ENCODE measurements around the gene DNASE2. TPM values are rescaled to one million over a fixed set of nuclear protein-coding genes. Genes with fewer than 3 reads are reported as not detected.

The DNASE2 gene
- total and polyA plus RNA-seq, 2 donors from 2014 or later: 34.7 to 50.9 TPM

DNA sequence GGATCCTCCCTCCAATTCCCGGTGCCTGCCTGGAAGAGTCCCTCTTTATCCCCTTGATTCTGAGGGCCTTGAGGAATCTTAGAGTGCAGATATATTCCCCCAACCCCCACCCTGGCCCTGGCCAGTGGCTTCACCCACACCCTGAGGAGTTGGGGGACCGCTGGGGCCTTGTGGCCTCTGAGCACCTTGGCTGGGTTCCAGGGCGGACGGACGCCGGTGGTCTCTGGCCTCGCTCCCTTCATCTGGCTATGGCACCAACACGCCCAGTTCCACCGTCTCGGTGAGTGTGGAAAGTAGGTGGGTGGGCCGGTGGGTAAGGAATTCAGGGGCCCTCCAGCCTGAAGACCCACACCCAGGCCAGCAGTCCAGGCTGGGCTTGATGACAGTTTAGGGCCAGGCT lies 37.9 kb downstream of the DNASE2 start:
- intact Hi-C loops (cut with DNase I): loop anchor here (5.0 kb wide), 1 partner anchor 81 kb away; no protein-coding TSS in a partner anchor
- Histone ChIP-seq H3K9ac (ENCODE audit: low read length in 3 of 3) (no peak overlapping the region), H3K27me3 (ENCODE audit: control insufficient read depth, insufficient read depth, low read length) (peaks cover 18% of the 10 kb centered on the region), H3K4me3 (ENCODE audit: low read length in 3 of 3) (no peak overlapping the region), H3K27ac (ENCODE audit: low read depth in 2 of 2, low read length in 2 of 2) (no peak overlapping the region), H3K9me3 (ENCODE audit: control insufficient read depth in 2 of 3, insufficient read depth in 1 of 3, low read length in 3 of 3) (no peaks in the 10 kb centered on the region), H3K36me3 (ENCODE audit: control insufficient read depth in 2 of 3, insufficient read depth in 3 of 3, low read length in 3 of 3) (no peaks in the 10 kb centered on the region), H3K4me1 (ENCODE audit: control insufficient read depth in 2 of 3, insufficient read depth in 2 of 3, low read depth in 1 of 3, low read length in 3 of 3) (peaks cover 0 to 7% (median 0%) of the 10 kb centered on the region in 3 donors)
- FAIRE-seq: no peak
- DNase-seq: no peak
- TF ChIP-seq CTCF (IDR thresholded peaks at IDR 0.05; ENCODE audit: borderline replicate concordance, extremely low read depth, insufficient read depth): no peak

DNA sequence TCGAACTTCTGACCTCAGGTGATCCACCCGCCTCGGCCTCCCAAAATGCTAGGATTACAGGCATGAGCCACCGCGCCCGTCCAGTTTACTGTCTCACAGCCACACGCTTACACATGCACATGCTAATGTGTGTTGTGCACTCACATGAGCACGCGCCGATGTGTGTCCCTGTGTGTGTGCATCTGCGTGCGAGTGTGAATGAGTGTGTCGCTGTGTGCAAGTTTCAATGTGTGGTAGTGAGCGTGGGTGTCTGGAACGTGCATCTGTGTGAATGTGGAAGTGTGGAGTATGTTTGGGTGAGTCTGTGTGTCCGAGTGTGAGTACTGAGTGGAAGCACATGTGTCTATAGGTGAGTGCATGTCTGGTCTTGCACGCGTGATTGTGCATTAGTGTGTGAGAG lies 38.7 kb downstream of the DNASE2 start:
- DNase-seq (no peak), FAIRE-seq (no peak)
- H3K9me3 ChIP-seq (ENCODE audit: control insufficient read depth in 2 of 3, insufficient read depth in 1 of 3, low read length in 3 of 3): no peaks in the 10 kb centered on the region
- peaks cover 24% of the 10 kb centered on the region for H3K27me3 ChIP-seq (ENCODE audit: control insufficient read depth, insufficient read depth, low read length)
- H3K4me3 ChIP-seq (ENCODE audit: low read length in 3 of 3): no peak overlapping the region
- no peak overlapping the region for H3K9ac ChIP-seq (ENCODE audit: low read length in 3 of 3)
- TF ChIP-seq CTCF (IDR thresholded peaks at IDR 0.05; ENCODE audit: borderline replicate concordance, extremely low read depth, insufficient read depth): no peak
- intact Hi-C loops (cut with DNase I): loop anchor here (5.0 kb wide), 1 partner anchor 80 kb away; no protein-coding TSS in a partner anchor
- H3K27ac ChIP-seq (ENCODE audit: low read depth in 2 of 2, low read length in 2 of 2): no peak overlapping the region
- H3K36me3 ChIP-seq (ENCODE audit: control insufficient read depth in 2 of 3, insufficient read depth in 3 of 3, low read length in 3 of 3): no peaks in the 10 kb centered on the region
- peaks cover 0 to 5% (median 0%) of the 10 kb centered on the region in 3 donors for H3K4me1 ChIP-seq (ENCODE audit: control insufficient read depth in 2 of 3, insufficient read depth in 2 of 3, low read depth in 1 of 3, low read length in 3 of 3)

DNA sequence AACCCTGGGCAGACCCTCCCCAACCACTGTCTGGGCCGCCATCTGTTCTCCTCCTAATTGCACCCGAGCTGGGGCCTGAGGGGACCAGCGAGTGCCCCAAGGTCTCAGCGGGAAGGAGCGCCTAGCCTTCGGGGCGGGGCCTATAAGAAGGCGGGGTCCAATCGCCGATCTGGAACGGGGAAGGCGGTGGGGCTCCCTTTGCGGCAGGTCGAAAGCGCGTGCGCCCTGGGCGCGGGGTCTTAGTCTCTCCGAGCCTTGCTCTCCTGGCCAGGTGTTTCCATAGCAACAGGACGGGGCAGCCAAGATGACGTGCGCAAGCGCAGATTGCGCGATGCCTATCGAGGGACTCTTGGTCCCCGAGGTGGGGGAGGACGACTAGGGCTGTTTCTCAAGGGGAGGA lies 40.2 kb downstream of the DNASE2 start:
- H3K9me3 ChIP-seq (ENCODE audit: control insufficient read depth in 2 of 3, insufficient read depth in 1 of 3, low read length in 3 of 3): no peaks in the 10 kb centered on the region
- FAIRE-seq (no peak), DNase-seq (peak in 4 of 5 donors; percentile 78 to 90 (median 80))
- no peak overlapping the region for H3K9ac ChIP-seq (ENCODE audit: low read length in 3 of 3)
- H3K4me3 ChIP-seq (ENCODE audit: low read length in 3 of 3): no peak overlapping the region
- H3K4me1 ChIP-seq (ENCODE audit: control insufficient read depth in 2 of 3, insufficient read depth in 2 of 3, low read depth in 1 of 3, low read length in 3 of 3): peaks cover 0 to 2% (median 0%) of the 10 kb centered on the region in 3 donors
- intact Hi-C loops (cut with DNase I): loop anchor here (5.0 kb wide), 1 partner anchor 79 kb away; no protein-coding TSS in a partner anchor
- H3K27ac ChIP-seq (ENCODE audit: low read depth in 2 of 2, low read length in 2 of 2): no peak overlapping the region
- no peaks in the 10 kb centered on the region for H3K36me3 ChIP-seq (ENCODE audit: control insufficient read depth in 2 of 3, insufficient read depth in 3 of 3, low read length in 3 of 3)
- peaks cover 33% of the 10 kb centered on the region for H3K27me3 ChIP-seq (ENCODE audit: control insufficient read depth, insufficient read depth, low read length)
- TF ChIP-seq CTCF (IDR thresholded peaks at IDR 0.05; ENCODE audit: borderline replicate concordance, extremely low read depth, insufficient read depth): no peak
